Activated T-cell treated with anti-CD3 and anti-CD28 coated beads for 24 hours (primary cell): ENCODE results near the gene CHRNE.

Experiments used
- DNase-seq: peaks from one replicate; pipeline ENCODE4 v3.0.0-alpha.2; 2020; ENCODE audit warnings: low read depth

CHRNE gene

GRCh38 chr17:4854111-4854681 is 48.7 kb downstream of the CHRNE start:
- no peak for DNase-seq

GRCh38 chr17:4853208-4853671 is 49.7 kb downstream of the CHRNE start:
- no peak for DNase-seq

- DNase-seq: no peak
Observed at GRCh38 chr17:4852567-4853207, 50.2 kb downstream of the CHRNE start.

- DNase-seq: no peak
Observed at GRCh38 chr17:4851084-4851483, 51.8 kb downstream of the CHRNE start.

DNA sequence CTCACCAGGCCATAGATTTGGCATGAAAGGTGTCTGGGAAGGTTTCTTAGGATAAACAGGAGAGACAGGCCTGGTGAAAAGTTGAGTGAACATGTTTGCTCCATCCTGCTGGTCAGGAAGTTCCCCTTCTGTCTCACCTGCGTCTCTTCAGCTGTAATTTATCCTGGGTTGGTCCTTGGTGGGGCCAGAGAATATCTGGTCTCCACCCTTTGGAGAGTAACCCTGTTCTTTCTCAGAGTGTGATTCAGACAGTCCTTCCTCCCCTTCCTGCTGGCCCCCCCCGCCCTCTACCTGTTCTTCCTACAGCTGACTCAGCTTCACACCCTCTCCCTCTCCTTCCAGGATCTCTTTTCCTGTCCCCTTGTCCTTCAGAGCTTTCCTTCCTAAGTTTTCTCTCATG is 52.7 kb downstream of the CHRNE start:
- no peak for DNase-seq

GRCh38 chr17:4849011-4849536 is 53.8 kb downstream of the CHRNE start:
- DNase-seq: no peak
